GM18498 (cell line): Measurements from ENCODE around the gene RNFT2.

Experiments
- ATAC-seq: cut with Tn5 transposase; IDR thresholded peaks from one replicate; pipeline ENCODE4 v1.9.1; 2021; ENCODE audit warnings: mild to moderate bottlenecking, moderate library complexity; ENCODE audit not compliant: unreplicated experiment

The RNFT2 gene

DNA sequence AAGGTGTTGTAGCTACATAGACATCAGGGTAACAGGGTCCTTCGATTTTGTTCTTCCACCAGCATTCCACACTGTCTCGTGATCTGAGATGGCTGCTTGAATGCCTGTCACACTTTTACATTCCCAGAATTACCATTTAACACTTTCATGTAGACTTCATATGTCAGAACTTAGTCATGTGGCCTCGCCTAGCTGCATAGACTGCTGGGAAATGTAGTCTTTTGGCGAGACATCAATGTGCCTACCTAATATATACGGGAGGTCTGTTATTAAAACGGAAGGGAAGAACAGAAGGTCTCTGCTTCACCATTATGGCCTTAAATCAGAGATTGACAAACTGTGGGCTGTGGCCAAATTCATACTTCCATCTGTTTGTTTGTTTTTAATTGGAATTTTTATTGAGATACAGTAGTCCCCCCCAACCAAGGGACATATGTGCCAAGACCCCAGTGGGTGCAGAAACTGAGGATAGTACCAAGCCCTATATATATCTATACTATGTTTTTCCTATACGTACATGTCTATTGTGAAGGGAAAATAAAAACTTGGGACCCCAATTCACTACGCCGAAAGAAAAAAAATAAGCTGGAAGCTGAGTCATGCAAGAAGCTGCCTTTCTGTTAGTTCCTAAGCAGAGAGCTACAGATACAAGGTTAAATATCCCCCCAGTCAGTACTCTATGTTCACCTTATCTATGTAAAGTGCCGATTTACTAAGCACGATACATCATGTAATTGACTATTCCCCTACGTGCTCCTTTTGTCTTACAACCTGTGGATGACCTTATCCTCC lies 154.4 kb downstream of the RNFT2 start:
- ATAC-seq = no peak

DNA sequence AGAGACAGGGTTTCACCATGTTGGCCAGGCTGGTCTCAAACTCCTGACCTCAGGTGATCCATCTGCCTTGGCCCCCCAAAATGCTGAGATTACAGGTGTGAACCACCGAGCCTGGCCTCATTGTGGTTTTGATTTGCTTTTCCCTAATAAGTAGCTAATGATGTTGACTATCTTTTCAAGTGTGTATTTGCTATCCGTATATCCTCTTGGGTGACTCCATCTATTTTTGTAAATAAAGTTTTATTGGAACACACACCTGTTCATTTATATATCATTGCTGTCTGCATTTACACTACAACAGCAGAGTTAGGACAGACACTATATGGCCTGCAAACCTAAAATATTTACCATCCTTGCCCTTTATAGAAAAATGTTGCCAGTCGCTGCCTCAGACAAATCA lies 156.8 kb downstream of the RNFT2 start:
- no peak for ATAC-seq

DNA sequence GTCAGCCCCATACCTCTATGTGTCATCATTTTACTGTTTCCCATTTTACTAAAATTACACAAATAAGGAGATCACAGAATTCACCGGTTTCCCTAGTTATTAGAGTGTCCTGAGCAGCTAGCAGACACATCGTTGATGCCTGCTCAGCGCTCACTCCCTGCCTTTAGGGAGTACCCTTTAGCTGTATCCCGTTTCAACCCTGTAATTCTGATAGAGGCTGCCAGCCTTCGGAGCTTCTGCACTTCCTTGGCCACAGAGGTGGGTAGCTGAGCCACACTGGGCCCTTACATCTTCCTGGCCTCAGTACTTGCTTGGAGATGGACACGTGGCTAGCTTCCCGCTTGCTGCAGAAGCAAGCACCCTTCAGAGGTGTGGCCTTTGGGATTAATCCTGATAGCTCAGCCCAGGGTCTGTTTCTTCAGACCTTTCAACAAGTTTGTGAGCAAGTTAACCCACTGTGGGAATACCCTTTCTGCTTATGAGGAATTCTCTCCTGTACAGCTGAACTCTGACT lies 158.4 kb downstream of the RNFT2 start:
- no peak for ATAC-seq

DNA sequence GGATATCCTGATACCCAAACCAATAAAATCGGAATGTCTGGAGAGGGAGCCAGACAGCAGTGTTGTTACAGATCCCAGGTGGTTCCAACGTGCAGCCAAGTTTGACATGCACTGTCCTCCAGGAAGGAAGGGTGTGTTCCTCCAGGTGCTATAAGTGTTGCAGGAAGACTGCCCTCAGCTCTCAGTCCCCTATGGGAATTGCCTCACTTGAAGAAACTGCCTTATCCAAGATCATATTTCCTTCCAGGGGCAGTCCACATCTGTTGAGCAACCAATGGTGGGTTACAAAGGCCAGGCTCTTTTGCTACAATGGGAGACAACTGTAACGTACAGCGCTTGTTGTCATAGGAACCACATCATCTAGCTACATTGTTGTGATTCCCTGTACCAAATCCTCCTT lies 159.4 kb downstream of the RNFT2 start:
- no peak for ATAC-seq

DNA sequence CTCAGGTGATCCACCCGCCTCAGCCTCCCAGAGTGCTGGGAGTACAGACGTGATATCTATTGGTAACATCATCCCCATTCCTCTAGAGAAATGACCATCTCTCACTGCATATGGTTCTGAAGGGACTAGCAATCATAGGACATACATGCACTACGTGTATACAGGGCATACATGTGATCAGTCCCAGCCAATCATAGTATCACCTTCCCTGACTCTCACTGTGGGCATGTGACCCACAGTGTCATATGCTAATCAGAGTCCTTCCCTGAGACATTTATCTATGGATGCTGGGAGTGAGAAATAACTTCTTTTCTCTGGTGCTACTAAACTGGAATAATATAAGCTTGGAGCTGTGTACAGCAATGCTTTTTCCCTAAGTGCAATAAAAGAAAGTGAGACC lies 160.6 kb downstream of the RNFT2 start:
- ATAC-seq = no peak

DNA sequence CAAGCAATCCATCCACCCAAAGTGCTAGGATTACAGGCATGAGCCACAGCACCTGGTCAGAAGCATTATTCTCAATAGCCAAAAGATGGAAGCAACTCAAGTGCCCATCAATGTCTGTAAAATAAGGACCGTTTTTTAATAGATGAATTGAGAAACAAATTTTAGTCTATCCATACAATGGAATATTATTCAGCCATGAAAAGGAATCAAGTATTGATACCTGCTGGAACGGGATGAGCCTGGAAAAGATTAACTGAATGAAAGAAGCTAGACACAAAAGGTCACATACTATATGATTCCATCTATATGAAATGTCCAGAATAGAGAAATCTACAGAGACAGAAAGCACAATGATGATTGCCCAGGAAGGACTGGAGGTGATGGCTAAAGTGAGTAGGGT lies 163.5 kb downstream of the RNFT2 start:
- ATAC-seq = no peak
